Daoy (cell line): ENCODE measurements around the gene KIAA1328. TPM values are rescaled to one million over a fixed set of nuclear protein-coding genes. Genes with fewer than 3 reads are reported as not detected.
"Not testable (repeated sequence)": the region's sequence is repeated elsewhere in the genome, so short reads cannot be mapped to it uniquely, and the experiment has no call there.

Experiments
- DNase-seq: peaks from one replicate; pipeline ENCODE4 v3.0.0-alpha.2; 2015; ENCODE audit warnings: low read depth
- total RNA-seq: library from RNA; depleted of rRNA; stranded (reverse); fragments of >200 nt; shearing (Covaris generic); gene quantifications from 2 replicates; pipeline ENCODE4 v1.2.3, GENCODE V29; 2014

The KIAA1328 gene
- total RNA-seq, 1 experiment from 2014 or later = 4.6 TPM

- DNase-seq = no peak
Measured at GRCh38 chr18:36825526-36825925, 3.4 kb upstream of the KIAA1328 start.

GRCh38 chr18:36826556-36826955 lies 2.4 kb upstream of the KIAA1328 start:
- DNase-seq = no peak

- DNase-seq = peak; percentile 59
Measured at GRCh38 chr18:36828157-36828629, 734 bp upstream of the KIAA1328 start.

GRCh38 chr18:36829362-36830157 lies 633 bp downstream of the KIAA1328 start:
- no peak for DNase-seq

- DNase-seq = no peak
Measured at GRCh38 chr18:36830158-36830495, 1.2 kb downstream of the KIAA1328 start.

- no peak for DNase-seq
Measured at GRCh38 chr18:36831139-36831538, 2.2 kb downstream of the KIAA1328 start.

GRCh38 chr18:36833120-36833519 lies 4.2 kb downstream of the KIAA1328 start:
- DNase-seq = no peak

GRCh38 chr18:36835927-36836326 lies 7.0 kb downstream of the KIAA1328 start:
- DNase-seq = no peak

- no peak for DNase-seq
Measured at GRCh38 chr18:36839835-36840234, 10.9 kb downstream of the KIAA1328 start.

GRCh38 chr18:36843199-36843598 lies 14.3 kb downstream of the KIAA1328 start:
- DNase-seq = no peak

- DNase-seq = no peak
Measured at GRCh38 chr18:36843784-36844183, 14.9 kb downstream of the KIAA1328 start.

GRCh38 chr18:36848609-36849008 lies 19.7 kb downstream of the KIAA1328 start:
- no peak for DNase-seq

- DNase-seq = no peak
Measured at GRCh38 chr18:36849288-36850006, 20.5 kb downstream of the KIAA1328 start.

- DNase-seq = peak; percentile 71
Measured at GRCh38 chr18:36850527-36851201, 21.7 kb downstream of the KIAA1328 start.

GRCh38 chr18:36851202-36851590 lies 22.3 kb downstream of the KIAA1328 start:
- DNase-seq = no peak

- no peak for DNase-seq
Measured at GRCh38 chr18:36856815-36857214, 27.9 kb downstream of the KIAA1328 start.

GRCh38 chr18:36862182-36862581 lies 33.3 kb downstream of the KIAA1328 start:
- DNase-seq = no peak

GRCh38 chr18:36867056-36867455 lies 38.1 kb downstream of the KIAA1328 start:
- DNase-seq = no peak

GRCh38 chr18:36871801-36872200 lies 42.9 kb downstream of the KIAA1328 start:
- no peak for DNase-seq

GRCh38 chr18:36872329-36872728 lies 43.4 kb downstream of the KIAA1328 start:
- DNase-seq = no peak

GRCh38 chr18:36873826-36874225 lies 44.9 kb downstream of the KIAA1328 start:
- not testable (repeated sequence) for DNase-seq

GRCh38 chr18:36879796-36880195 lies 50.9 kb downstream of the KIAA1328 start:
- not testable (repeated sequence) for DNase-seq

GRCh38 chr18:36885981-36886380 lies 57.1 kb downstream of the KIAA1328 start:
- DNase-seq = no peak
